ENCODE measurements around the gene IRF2BP2. TPM values are rescaled to one million over a fixed set of nuclear protein-coding genes. Genes with fewer than 3 reads are reported as not detected.

Gene IRF2BP2
- polyA plus RNA-seq, 2 of the 4 experiments (the other 2 are of a cell fraction) = 38.2 to 53.5 TPM

DNA sequence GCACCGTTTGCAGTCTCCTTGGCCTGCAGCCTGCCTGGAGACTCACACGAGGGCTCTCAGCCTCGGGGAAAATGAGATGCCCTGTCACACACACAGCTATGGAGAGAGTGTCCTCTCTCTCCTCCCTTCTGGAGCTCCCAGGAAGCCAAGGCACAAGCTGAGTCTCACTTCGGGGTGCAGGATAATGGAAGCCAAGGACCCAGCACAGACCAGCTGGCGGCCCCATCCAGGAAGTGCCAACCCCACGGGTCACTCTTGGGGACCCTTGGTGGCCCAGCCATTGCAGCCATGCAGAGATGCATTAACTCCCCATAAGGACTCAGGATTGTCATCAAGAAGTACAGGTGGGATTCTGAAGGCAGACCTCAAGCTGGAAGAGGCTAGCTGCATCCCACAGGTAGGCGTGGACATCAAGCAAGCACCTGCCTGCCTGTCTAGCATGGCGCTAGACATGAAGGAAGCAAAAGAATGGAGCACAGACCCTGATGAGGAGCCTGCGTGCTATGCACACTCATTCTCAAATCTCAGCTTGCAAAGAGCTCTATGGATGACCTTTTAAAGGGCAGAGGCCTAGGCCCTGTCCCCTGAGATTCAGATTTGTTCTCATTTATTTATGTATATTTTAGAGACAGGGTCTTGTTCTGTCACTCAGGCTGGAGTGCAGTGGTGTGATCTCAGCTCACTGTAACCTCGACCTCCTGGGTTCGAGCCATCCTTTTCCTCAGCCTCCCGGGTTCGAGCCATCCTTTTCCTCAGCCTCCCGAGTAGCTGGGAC is 49.9 kb downstream of the IRF2BP2 start:
- no peak for ATAC-seq
- FAIRE-seq = no peak
- no peaks in the 10 kb centered on the region for H3K9me3 ChIP-seq
- H3K27ac ChIP-seq = 0 out of 6 replicates have a peak overlapping the region, but pooled peaks of 1 of the 2 experiments have one; percentile 10
- 82% methylated on average over 14 of the region's 14 CpGs for WGBS (ENCODE audit: missing lambda C conversion rate)
- H3K4me3 ChIP-seq = no peak overlapping the region
- ChIA-PET CTCF (interaction anchor here (0.6 to 4.0 kb wide), 4 partner anchors 15 to 30 kb away, joined by 3 to 25 read pairs (median 3); no protein-coding TSS in a partner anchor), POLR2A (no interaction called here)
- DNase-seq (ENCODE audit: low read depth in 1 of 2, low spot score in 1 of 2) = no peak
- TF ChIP-seq BCL3 (IDR thresholded peaks at IDR 0.05) (no peak), RAD21 (conservative IDR thresholded peaks at IDR 0.05 in 1 of 2, IDR thresholded peaks at IDR 0.05 in 1 of 2) (no peak), CBX2 (IDR thresholded peaks at IDR 0.05; ENCODE audit: borderline replicate concordance, low read depth) (no peak), KDM1A (IDR thresholded peaks at IDR 0.05; ENCODE audit: low read depth) (no peak), ZSCAN20 (CRISPR knock-in tag; IDR thresholded peaks at IDR 0.05) (no peak)
- H3K4me1 ChIP-seq = peaks cover 25% of the 10 kb centered on the region
- H3K4me2 ChIP-seq = no peak overlapping the region

DNA sequence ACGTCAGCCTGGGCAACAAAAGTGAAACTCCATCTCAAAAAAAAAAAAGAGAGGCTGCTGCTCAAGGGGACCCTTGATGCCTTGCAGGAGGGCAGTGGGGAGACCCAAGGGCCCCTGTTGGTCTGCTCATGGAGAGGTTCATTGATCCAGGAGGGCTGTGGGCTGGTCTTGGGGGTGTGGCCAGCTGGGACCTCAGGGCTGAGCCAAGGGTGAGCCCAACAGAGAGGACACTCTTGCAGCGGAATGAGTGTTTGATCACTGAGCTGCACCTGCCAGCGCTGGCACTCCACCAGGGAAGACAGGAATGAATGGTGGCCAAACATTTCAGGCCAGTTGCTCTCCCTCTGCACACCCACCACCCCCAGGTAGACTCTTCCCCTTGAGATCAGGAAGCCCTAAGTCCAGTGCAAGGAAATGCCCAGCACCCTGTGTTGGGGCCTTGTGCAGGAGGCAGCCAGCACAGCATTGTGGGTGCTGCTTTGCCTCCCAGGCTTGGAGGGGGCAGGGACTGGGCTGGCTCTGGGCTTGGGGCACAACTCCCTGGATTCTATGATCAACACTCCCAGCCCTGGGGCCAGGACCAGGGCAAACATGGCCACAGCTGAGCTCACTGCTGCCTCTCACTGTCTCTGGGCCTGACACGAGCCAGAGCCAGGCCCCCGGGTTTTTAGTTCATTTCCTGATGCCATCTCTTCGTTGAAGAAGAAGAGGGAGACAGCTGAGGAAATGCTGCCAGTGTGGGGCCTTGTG is 50.7 kb downstream of the IRF2BP2 start:
- no peak for FAIRE-seq
- peaks cover 18% of the 10 kb centered on the region for H3K4me1 ChIP-seq
- no peaks in the 10 kb centered on the region for H3K9me3 ChIP-seq
- H3K4me2 ChIP-seq = no peak overlapping the region
- ChIA-PET CTCF (interaction anchor here (0.6 to 4.0 kb wide), 4 partner anchors 15 to 29 kb away, joined by 3 to 25 read pairs (median 3); no protein-coding TSS in a partner anchor), POLR2A (no interaction called here)
- no peak for ATAC-seq
- TF ChIP-seq USF2 (IDR thresholded peaks at IDR 0.05) = no peak
- no peak for TF ChIP-seq POLR2A (IDR thresholded peaks at IDR 0.05; ENCODE audit: low read length)
- TF ChIP-seq HOXB5 (CRISPR knock-in tag; IDR thresholded peaks at IDR 0.05) = no peak
- TF ChIP-seq MAX (IDR thresholded peaks at IDR 0.05) = no peak
- TF ChIP-seq ZFP36 (IDR thresholded peaks at IDR 0.05; ENCODE audit: borderline replicate concordance, partially characterized antibody) = no peak
- no peak for DNase-seq (ENCODE audit: low read depth in 1 of 2, low spot score in 1 of 2)
- H3K4me3 ChIP-seq = no peak overlapping the region
- 0 out of 6 replicates have a peak overlapping the region, but pooled peaks of 1 of the 2 experiments have one; percentile 10 for H3K27ac ChIP-seq
- 84% methylated on average over 6 of the region's 6 CpGs for WGBS (ENCODE audit: missing lambda C conversion rate)

DNA sequence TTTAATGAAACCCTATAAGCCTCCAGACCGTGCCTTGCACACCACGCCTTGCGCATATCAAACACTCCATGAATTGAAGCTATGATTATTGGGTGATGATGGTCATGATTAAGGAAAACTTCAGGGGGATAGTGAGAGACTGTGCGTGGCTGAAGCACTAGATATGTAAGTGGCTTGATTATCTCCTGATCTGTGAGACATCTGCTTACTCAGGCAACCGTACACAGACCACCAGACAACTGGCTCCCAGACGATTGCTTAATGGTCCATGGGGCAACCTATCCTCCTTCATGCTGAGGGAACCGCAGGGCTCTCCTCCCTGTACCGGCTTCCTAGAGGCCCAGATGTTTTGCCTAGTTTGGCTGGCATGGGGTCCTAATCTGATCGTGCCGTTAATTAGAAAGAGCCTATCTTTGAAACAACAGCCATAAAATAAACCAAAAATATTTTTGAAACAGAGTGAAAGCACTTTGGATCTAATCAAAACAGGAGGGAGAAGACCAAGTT is 51.6 kb downstream of the IRF2BP2 start:
- Histone ChIP-seq H3K9me3 (no peaks in the 10 kb centered on the region), H3K4me1 (peaks cover 8% of the 10 kb centered on the region), H3K4me3 (no peak overlapping the region), H3K27ac (no peak overlapping the region), H3K4me2 (no peak overlapping the region)
- no peak for DNase-seq (ENCODE audit: low read depth in 1 of 2, low spot score in 1 of 2)
- ChIA-PET POLR2A (no interaction called here), CTCF (interaction anchor here (4.0 kb wide), 1 partner anchor 14 kb away, joined by 25 read pairs; no protein-coding TSS in a partner anchor)
- no peak for FAIRE-seq
- ATAC-seq = no peak
- no peak for TF ChIP-seq RCOR1 (IDR thresholded peaks at IDR 0.05; ENCODE audit: low read depth, low read length)
- no peak for TF ChIP-seq CHD2 (IDR thresholded peaks at IDR 0.05; ENCODE audit: low read length, partially characterized antibody)
- TF ChIP-seq FOSL2 (IDR thresholded peaks at IDR 0.05) = no peak
- no peak for TF ChIP-seq FOSL2 (CRISPR knock-in tag; IDR thresholded peaks at IDR 0.05)
- TF ChIP-seq EHF (CRISPR knock-in tag; IDR thresholded peaks at IDR 0.05) = no peak
- no peak for TF ChIP-seq TP53 (CRISPR knock-in tag; IDR thresholded peaks at IDR 0.05)
- no peak for TF ChIP-seq RARB (CRISPR knock-in tag; IDR thresholded peaks at IDR 0.05)
- no peak for TF ChIP-seq ZNF302 (CRISPR knock-in tag; IDR thresholded peaks at IDR 0.05)
- no peak for TF ChIP-seq CHD4 (IDR thresholded peaks at IDR 0.05; ENCODE audit: borderline replicate concordance)
- 79% methylated on average over 10 of the region's 10 CpGs for WGBS (ENCODE audit: missing lambda C conversion rate)

All from A549 (cell line).